ENCODE results near the gene NPDC1.

The NPDC1 gene

GRCh38 chr9:137035937-137036336 lies 10.0 kb downstream of the NPDC1 start:
- H3K4me3 ChIP-seq (ENCODE audit: low read length): no peak overlapping the region
- DNase-seq: no peak
- H4K20me1 ChIP-seq (ENCODE audit: insufficient read depth, low read length): no peaks in the 10 kb centered on the region
- H3K4me1 ChIP-seq (ENCODE audit: low read length): no peaks in the 10 kb centered on the region
- TF ChIP-seq EZH2 (optimal IDR thresholded peaks at IDR 0.05; ENCODE audit: low read depth, low read length) (no peak), CTCF (IDR thresholded peaks at IDR 0.05; ENCODE audit: low read length) (no peak), EZH2phosphoT487 (IDR thresholded peaks at IDR 0.05; ENCODE audit: low read length) (no peak)
- H3K27me3 ChIP-seq (replicated peaks; ENCODE audit: insufficient read depth, low read length): peaks cover 78% of the 10 kb centered on the region
- no peak overlapping the region for H3K9ac ChIP-seq (ENCODE audit: low read length)
- H2AFZ ChIP-seq (ENCODE audit: low read length): no peak overlapping the region
- H3F3A ChIP-seq (ENCODE audit: insufficient read depth, low read length): no peaks in the 10 kb centered on the region; the same call in 1 of the 2 replicates
- H3K9me2 ChIP-seq (replicated peaks; ENCODE audit: insufficient read depth, low read length): no peaks in the 10 kb centered on the region
- H3K4me2 ChIP-seq (ENCODE audit: low read depth, low read length): no peak overlapping the region
- H3K9me3 ChIP-seq (replicated peaks; ENCODE audit: insufficient read depth, low read length): no peaks in the 10 kb centered on the region
- H3K27ac ChIP-seq (ENCODE audit: low read length): no peak overlapping the region
- H3K36me3 ChIP-seq (replicated peaks; ENCODE audit: insufficient read depth, low read length): no peaks in the 10 kb centered on the region
- H3K79me2 ChIP-seq (ENCODE audit: low read length): no peaks in the 10 kb centered on the region

- no peak for DNase-seq
- no peaks in the 10 kb centered on the region for H3K79me2 ChIP-seq (ENCODE audit: low read length)
- H2AFZ ChIP-seq (ENCODE audit: low read length): no peak overlapping the region
Measured at GRCh38 chr9:137035507-137035834, 10.5 kb downstream of the NPDC1 start.

GRCh38 chr9:137034709-137035506 lies 11.1 kb downstream of the NPDC1 start:
- Histone ChIP-seq H3K4me1 (ENCODE audit: low read length) (no peaks in the 10 kb centered on the region), H3K36me3 (replicated peaks; ENCODE audit: insufficient read depth, low read length) (no peaks in the 10 kb centered on the region), H2AFZ (ENCODE audit: low read length) (no peak overlapping the region), H3K9me2 (replicated peaks; ENCODE audit: insufficient read depth, low read length) (no peaks in the 10 kb centered on the region), H3K27ac (ENCODE audit: low read length) (no peak overlapping the region), H3K4me3 (ENCODE audit: low read length) (no peak overlapping the region), H3K4me2 (ENCODE audit: low read depth, low read length) (peak overlapping the region; percentile 7; the same call in 1 of the 2 replicates), H3K79me2 (ENCODE audit: low read length) (no peaks in the 10 kb centered on the region), H3K9ac (ENCODE audit: low read length) (no peak overlapping the region), H4K20me1 (ENCODE audit: insufficient read depth, low read length) (no peaks in the 10 kb centered on the region), H3F3A (ENCODE audit: insufficient read depth, low read length) (no peaks in the 10 kb centered on the region; the same call in 1 of the 2 replicates), H3K27me3 (replicated peaks; ENCODE audit: insufficient read depth, low read length) (peaks cover 81% of the 10 kb centered on the region), H3K9me3 (replicated peaks; ENCODE audit: insufficient read depth, low read length) (no peaks in the 10 kb centered on the region)
- peak; percentile 92 for TF ChIP-seq CTCF (IDR thresholded peaks at IDR 0.05; ENCODE audit: low read length)
- TF ChIP-seq EZH2phosphoT487 (IDR thresholded peaks at IDR 0.05; ENCODE audit: low read length): no peak
- DNase-seq: peak; percentile 81

More at GRCh38 chr9:137035507-137035834, 10.5 kb downstream of the NPDC1 start:
- H3K4me2 ChIP-seq (ENCODE audit: low read depth, low read length): no peak overlapping the region
- H3K27ac ChIP-seq (ENCODE audit: low read length): no peak overlapping the region
- no peak overlapping the region for H3K9ac ChIP-seq (ENCODE audit: low read length)
- H3F3A ChIP-seq (ENCODE audit: insufficient read depth, low read length): no peaks in the 10 kb centered on the region; the same call in 1 of the 2 replicates
- no peaks in the 10 kb centered on the region for H3K36me3 ChIP-seq (replicated peaks; ENCODE audit: insufficient read depth, low read length)
- H3K9me2 ChIP-seq (replicated peaks; ENCODE audit: insufficient read depth, low read length): no peaks in the 10 kb centered on the region
- no peaks in the 10 kb centered on the region for H3K9me3 ChIP-seq (replicated peaks; ENCODE audit: insufficient read depth, low read length)
- H3K4me1 ChIP-seq (ENCODE audit: low read length): no peaks in the 10 kb centered on the region
- H3K27me3 ChIP-seq (replicated peaks; ENCODE audit: insufficient read depth, low read length): peaks cover 78% of the 10 kb centered on the region
- no peaks in the 10 kb centered on the region for H4K20me1 ChIP-seq (ENCODE audit: insufficient read depth, low read length)
- no peak overlapping the region for H3K4me3 ChIP-seq (ENCODE audit: low read length)
- no peak for TF ChIP-seq CTCF (IDR thresholded peaks at IDR 0.05; ENCODE audit: low read length)
- no peak for TF ChIP-seq EZH2 (optimal IDR thresholded peaks at IDR 0.05; ENCODE audit: low read depth, low read length)
- TF ChIP-seq EZH2phosphoT487 (IDR thresholded peaks at IDR 0.05; ENCODE audit: low read length): no peak
